HepG2 (cell line): ENCODE results near the gene TEX22. TPM values are rescaled to one million over a fixed set of nuclear protein-coding genes. Genes with fewer than 3 reads are reported as not detected.

Source experiments
- ATAD3A ChIP-seq: sonication (generic); formaldehyde crosslinking; IDR thresholded peaks from 2 replicates; pipeline ENCODE4 v1.4.0; 2020; ENCODE audit warnings: missing genetic modification reagents
- ATF5 ChIP-seq: sonication (generic); formaldehyde crosslinking; IDR thresholded peaks from 2 replicates; pipeline ENCODE4 v1.4.0; 2020; ENCODE audit warnings: mild to moderate bottlenecking, low read depth, missing genetic modification reagents
- GATA4 ChIP-seq: sonication (generic); IDR thresholded peaks from 2 replicates; pipeline ENCODE4 v1.6.1; 2016; ENCODE audit warnings: antibody characterized with exemption, low read depth, borderline replicate concordance
- HDAC6 ChIP-seq: fragments of 200-600 bp; sonication (generic); IDR thresholded peaks from 2 replicates; pipeline ENCODE4 v1.7.0; 2017; ENCODE audit warnings: mild to moderate bottlenecking, antibody characterized with exemption, low read length, low read depth
- HMGXB3 ChIP-seq: sonication (generic); formaldehyde crosslinking; IDR thresholded peaks from 2 replicates; pipeline ENCODE4 v1.4.0; 2020; ENCODE audit warnings: missing genetic modification reagents, borderline replicate concordance
- MAF1 ChIP-seq: sonication (generic); formaldehyde crosslinking; IDR thresholded peaks from 2 replicates; pipeline ENCODE4 v1.5.0; 2020; ENCODE audit warnings: missing genetic modification reagents, borderline replicate concordance
- MIER2 ChIP-seq: IDR thresholded peaks from 2 replicates; pipeline ENCODE4 v1.6.1; 2016; ENCODE audit warnings: missing biosample characterization, missing genetic modification reagents
- MIER3 ChIP-seq: IDR thresholded peaks from 2 replicates; pipeline ENCODE4 v1.6.1; 2016; ENCODE audit warnings: missing compliant biosample characterization, borderline replicate concordance
- MYC ChIP-seq: sonication (generic); formaldehyde crosslinking; IDR thresholded peaks from 2 replicates; pipeline ENCODE4 v1.9.0; 2021; ENCODE audit warnings: missing genetic modification reagents, borderline replicate concordance
- RFXAP ChIP-seq: sonication (generic); formaldehyde crosslinking; IDR thresholded peaks from 2 replicates; pipeline ENCODE4 v1.4.0; 2020; ENCODE audit warnings: missing genetic modification reagents, borderline replicate concordance
- SMAD1 ChIP-seq: sonication (generic); formaldehyde crosslinking; IDR thresholded peaks from 2 replicates; pipeline ENCODE4 v1.4.0; 2020; ENCODE audit warnings: missing genetic modification reagents, low read depth, mild to moderate bottlenecking, borderline replicate concordance
- YEATS4 ChIP-seq: sonication (generic); formaldehyde crosslinking; IDR thresholded peaks from 2 replicates; pipeline ENCODE4 v1.4.0; 2020; ENCODE audit warnings: missing genetic modification reagents, borderline replicate concordance
- ZNF556 ChIP-seq: sonication (generic); formaldehyde crosslinking; IDR thresholded peaks from 2 replicates; pipeline ENCODE4 v1.4.0; 2020; ENCODE audit warnings: mild to moderate bottlenecking, missing genetic modification reagents, borderline replicate concordance
- ZNF576 ChIP-seq: sonication (generic); formaldehyde crosslinking; IDR thresholded peaks from 2 replicates; pipeline ENCODE4 v1.4.0; 2020; ENCODE audit warnings: mild to moderate bottlenecking, missing genetic modification reagents
- ZNF639 ChIP-seq: conservative IDR thresholded peaks from 2 replicates; pipeline ENCODE4 v1.6.1; 2018; ENCODE audit warnings: missing genetic modification reagents
- ZNF687 ChIP-seq: sonication (generic); formaldehyde crosslinking; IDR thresholded peaks from 2 replicates; pipeline ENCODE4 v1.5.1; 2020; ENCODE audit warnings: mild to moderate bottlenecking, missing genetic modification reagents, moderate library complexity
- ZSCAN22 ChIP-seq: sonication (generic); formaldehyde crosslinking; IDR thresholded peaks from 2 replicates; pipeline ENCODE4 v1.4.0; 2020; ENCODE audit warnings: mild to moderate bottlenecking, missing genetic modification reagents
- polyA plus RNA-seq, 8 experiments: library from polyadenylated mRNA; depleted of rRNA in 3 of 8; stranded (reverse) in 7 of 8; unstranded in 1 of 8; fragments of >200 nt; fragmentation: Illumina TruSeq in 4 of 8; extraction: Trizol in 4 of 8; gene quantifications; 2 replicates each; pipeline versions ENCODE4 v1.2.1 to v1.2.3, GENCODE V29; 2011 to 2016; ENCODE audit warnings: low read depth in 4 of 8, missing spikeins in 1 of 8, mixed read lengths in 1 of 8; ENCODE audit not compliant: insufficient read depth in 1 of 8
- total RNA-seq, 5 experiments: library from RNA; depleted of rRNA; stranded (reverse); fragments of >200 nt; fragmentation: Illumina TruSeq; extraction: Trizol; gene quantifications; 2 replicates each; pipeline ENCODE4 v1.2.3, GENCODE V29; 2016; ENCODE audit warnings: low read depth in 1 of 5

TEX22 gene
- total and polyA plus RNA-seq, 2 of the 13 experiments (the other 11 are each of a cell fraction or from before 2014, with no cell fraction given), result 0.07 to 0.27 TPM

GRCh38 chr14:105419195-105420091, 21.1 kb downstream of the TEX22 start, which contains the start of gene MTA1 (continued):
- TF ChIP-seq HMGXB3 (CRISPR knock-in tag) (no peak), GATA4 (no peak), ZNF556 (no peak), ZNF576 (CRISPR knock-in tag) (no peak), SMAD1 (0 out of 2 replicates have a peak, but pooled peaks have one; percentile 20), ZNF687 (CRISPR knock-in tag) (peak; percentile 98), ZSCAN22 (CRISPR knock-in tag) (no peak; the same call in 1 of the 2 replicates), ATAD3A (CRISPR knock-in tag) (no peak), MIER3 (CRISPR knock-in tag) (no peak; the same call in 1 of the 2 replicates), ATF5 (CRISPR knock-in tag) (no peak), HDAC6 (no peak), YEATS4 (CRISPR knock-in tag) (peak; percentile 97), MAF1 (no peak), RFXAP (CRISPR knock-in tag) (peak; percentile 67; the same call in 1 of the 2 replicates), MYC (CRISPR knock-in tag) (peak; percentile 96), ZNF639 (CRISPR knock-in tag) (peak; percentile 56), MIER2 (no peak)
